NCI-H1436 treated with DMSO at 0.1 percent for 48 hours (cell line): Measurements from ENCODE around the gene FOSL2.
"Not testable (repeated sequence)": the region's sequence is repeated elsewhere in the genome, so short reads cannot be mapped to it uniquely, and the experiment has no call there.

Experiments
- DNase-seq: peaks from one replicate; lab custom pipeline; 2025; lab: John Stamatoyannopoulos, UW

The FOSL2 gene

GRCh38 chr2:28357055-28357454 is 35.6 kb upstream of the FOSL2 start:
- no peak for DNase-seq

- no peak for DNase-seq
Observed at GRCh38 chr2:28357948-28358667, 34.5 kb upstream of the FOSL2 start.

- no peak for DNase-seq
Observed at GRCh38 chr2:28358668-28359201, 33.9 kb upstream of the FOSL2 start.

DNA sequence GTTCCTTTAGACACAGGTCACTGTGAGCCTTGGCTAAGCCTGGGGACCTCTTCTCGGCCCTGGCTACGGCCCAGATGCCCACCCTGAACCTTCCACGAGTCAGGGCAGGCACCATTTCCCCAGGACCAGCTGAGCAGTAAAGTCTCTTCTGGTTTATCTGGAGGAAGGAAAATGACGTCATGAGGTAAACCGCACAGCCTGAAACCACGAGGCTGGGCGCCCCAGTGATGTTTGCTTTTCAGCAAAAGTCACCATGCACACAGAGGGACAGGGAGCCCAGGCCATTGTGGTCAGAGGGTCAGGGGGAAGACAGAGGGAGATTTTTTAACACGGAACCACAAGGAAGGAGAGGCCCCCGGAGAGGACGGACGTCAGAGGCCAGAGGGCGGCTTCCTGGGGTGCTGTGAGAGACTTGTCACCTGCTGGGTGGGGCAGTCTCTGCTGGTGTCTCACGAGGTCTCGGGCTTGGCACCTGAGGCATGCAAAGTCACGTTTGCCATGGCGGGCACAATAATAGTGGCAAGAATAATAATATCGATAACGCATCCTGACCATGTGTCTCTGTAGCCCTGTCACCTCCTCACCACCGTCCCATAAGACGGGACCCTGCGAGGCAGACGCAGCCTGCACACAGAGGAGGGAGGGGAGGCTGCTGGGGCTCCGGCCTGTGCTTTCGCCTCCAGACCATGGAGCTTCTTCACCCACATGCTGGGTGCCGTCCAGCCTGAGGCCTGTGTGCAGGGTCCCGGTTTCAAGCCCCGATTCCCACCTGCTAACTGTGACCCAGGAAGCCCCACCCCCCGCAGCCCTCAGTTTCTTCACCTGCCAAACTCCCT is 33.2 kb upstream of the FOSL2 start:
- no peak for DNase-seq

DNA sequence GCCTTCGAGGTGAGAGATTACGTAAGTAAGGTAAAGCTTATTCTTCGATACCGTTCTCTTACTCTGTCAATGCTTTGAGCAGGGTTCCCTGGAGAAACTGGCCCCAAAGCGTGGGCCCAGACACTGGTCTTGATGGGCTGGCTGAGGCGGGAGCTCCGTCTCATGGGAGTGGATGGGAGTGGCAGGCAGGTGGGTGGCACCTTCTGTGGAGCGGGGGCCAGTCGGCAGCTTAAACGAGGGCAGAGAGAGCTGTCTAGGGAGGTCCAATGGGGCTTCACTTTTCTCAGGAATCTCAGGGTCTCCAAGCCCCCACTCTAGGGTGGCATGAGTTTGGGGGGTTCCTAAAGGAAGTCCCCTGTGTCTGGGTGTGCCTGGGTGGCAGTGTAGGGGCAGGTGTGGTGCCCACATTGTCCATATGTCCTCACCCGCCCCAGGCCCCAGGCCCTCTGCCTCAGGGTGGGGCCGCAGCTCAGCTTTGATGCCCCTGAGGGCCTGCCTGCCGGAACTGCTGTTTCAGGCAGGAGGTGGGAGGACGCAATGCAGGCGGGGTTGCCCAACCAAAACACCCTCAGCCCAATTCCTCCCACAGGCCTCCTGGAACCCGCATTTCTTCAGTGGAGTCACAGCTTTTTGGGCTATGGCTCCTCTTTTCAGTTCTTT is 32.5 kb upstream of the FOSL2 start:
- DNase-seq: no peak

DNA sequence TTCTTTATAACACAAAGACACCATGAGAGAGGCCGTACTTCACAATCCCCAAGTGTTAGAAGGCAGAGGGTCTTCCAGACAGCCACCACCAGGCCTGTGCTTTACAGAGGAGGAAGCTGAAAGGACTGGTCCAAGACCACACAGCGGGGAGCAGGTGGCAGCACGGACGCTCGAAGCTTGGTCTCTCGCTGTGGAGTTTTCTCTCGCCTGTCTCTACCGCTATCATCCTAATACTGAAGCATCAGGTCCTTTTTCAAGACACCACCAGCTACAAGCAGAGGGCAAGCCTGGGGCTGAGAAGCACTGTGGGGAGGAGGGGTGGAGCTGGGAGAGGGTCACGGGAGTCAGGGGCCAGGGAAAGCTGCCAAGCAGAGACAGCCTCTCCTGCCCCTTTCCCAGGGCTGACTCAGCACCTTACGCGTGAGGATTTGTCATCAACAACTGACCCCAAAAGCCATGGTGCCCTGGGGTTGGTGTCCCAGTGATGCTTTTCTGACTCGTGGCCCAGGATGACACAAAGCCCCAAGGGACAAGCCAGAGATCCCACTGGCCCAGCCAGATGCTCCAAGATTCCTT is 31.9 kb upstream of the FOSL2 start:
- no peak for DNase-seq

- no peak for DNase-seq
Observed at GRCh38 chr2:28361991-28362710, 30.5 kb upstream of the FOSL2 start.

- no peak for DNase-seq
Observed at GRCh38 chr2:28362991-28363521, 29.6 kb upstream of the FOSL2 start.

GRCh38 chr2:28363686-28364280 is 28.9 kb upstream of the FOSL2 start:
- no peak for DNase-seq

GRCh38 chr2:28364610-28365009 is 28.0 kb upstream of the FOSL2 start:
- DNase-seq: no peak

GRCh38 chr2:28365158-28365557 is 27.5 kb upstream of the FOSL2 start:
- DNase-seq: no peak

- no peak for DNase-seq
Observed at GRCh38 chr2:28366149-28366495, 26.5 kb upstream of the FOSL2 start.

- no peak for DNase-seq
Observed at GRCh38 chr2:28366496-28367282, 26.0 kb upstream of the FOSL2 start.

- no peak for DNase-seq
Observed at GRCh38 chr2:28367667-28368356, 24.8 kb upstream of the FOSL2 start.

DNA sequence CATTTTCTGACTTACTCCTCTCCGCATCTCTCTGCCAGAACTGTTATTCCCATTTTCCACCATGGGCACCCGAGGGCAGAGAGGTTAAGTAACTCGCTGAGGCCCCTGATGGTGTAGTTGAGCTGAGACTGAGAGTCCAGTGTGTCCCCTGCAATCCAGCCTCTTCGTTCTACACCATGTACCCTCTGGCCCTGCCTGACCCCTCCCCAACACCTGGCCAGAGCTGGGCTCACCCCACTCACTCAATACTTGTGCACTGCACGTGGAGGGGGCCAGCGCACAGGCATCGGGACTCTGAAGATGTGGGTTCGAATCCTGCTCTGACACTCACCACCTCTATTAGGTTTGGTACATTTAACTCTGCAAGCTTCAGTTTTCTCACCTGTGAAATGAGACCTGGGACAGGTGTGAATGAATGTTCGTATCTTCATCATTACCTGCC is 24.3 kb upstream of the FOSL2 start:
- no peak for DNase-seq

- DNase-seq: no peak
Observed at GRCh38 chr2:28369358-28369757, 23.3 kb upstream of the FOSL2 start.

GRCh38 chr2:28370354-28370753 is 22.3 kb upstream of the FOSL2 start:
- DNase-seq: no peak

- not testable (repeated sequence) for DNase-seq
Observed at GRCh38 chr2:28371728-28372127, 20.9 kb upstream of the FOSL2 start.

- no peak for DNase-seq
Observed at GRCh38 chr2:28373854-28374253, 18.8 kb upstream of the FOSL2 start.

DNA sequence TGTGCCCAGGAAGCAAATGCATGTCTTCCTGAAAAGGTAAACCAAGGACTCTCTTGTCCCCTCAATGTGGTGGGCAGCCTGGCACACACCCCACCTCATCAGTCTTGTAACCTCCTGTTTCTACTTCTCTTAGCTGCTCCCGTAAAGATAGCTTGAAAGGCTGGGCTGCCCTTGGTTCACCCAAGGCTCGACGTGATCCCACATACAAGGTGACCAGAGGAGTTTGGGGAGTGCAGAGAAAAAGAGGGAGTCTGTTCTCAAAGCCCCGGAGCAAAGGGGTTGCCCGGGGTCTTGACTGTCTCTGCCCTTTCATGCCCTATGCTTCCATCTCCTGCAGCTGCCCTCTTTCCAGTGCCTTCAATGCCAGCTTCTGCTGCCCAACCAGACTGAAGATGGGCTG is 18.3 kb upstream of the FOSL2 start:
- DNase-seq: no peak
